ENCODE data around the gene SLC17A4. TPM values are rescaled to one million over a fixed set of nuclear protein-coding genes. Genes with fewer than 3 reads are reported as not detected.

SLC17A4 gene
- total RNA-seq, 4 donors from 2014 or later, result not detected

DNA sequence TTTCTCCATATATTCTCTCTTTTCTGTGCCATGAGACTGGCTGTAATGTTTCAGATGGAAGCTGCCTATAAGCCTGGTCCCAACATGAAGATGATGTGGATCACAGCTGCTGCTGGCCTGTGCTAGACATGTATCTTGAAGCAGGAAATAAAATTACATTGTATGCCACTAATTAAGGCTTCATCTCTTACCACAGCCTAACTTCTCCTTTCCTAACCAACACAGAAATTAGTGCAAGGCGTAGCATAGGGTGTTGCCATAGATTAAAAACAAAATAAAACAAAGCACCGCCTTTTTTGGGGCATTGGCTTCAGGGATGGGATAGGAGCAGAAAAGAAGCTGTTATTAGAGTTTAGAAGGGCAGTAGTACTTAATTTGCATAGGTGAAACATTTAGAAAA is 4.7 kb upstream of the SLC17A4 start:
- DNase-seq (ENCODE audit: low spot score) (no peak), ATAC-seq (ENCODE audit: low FRiP score) (no peak)
- TF ChIP-seq, protein P1, sequence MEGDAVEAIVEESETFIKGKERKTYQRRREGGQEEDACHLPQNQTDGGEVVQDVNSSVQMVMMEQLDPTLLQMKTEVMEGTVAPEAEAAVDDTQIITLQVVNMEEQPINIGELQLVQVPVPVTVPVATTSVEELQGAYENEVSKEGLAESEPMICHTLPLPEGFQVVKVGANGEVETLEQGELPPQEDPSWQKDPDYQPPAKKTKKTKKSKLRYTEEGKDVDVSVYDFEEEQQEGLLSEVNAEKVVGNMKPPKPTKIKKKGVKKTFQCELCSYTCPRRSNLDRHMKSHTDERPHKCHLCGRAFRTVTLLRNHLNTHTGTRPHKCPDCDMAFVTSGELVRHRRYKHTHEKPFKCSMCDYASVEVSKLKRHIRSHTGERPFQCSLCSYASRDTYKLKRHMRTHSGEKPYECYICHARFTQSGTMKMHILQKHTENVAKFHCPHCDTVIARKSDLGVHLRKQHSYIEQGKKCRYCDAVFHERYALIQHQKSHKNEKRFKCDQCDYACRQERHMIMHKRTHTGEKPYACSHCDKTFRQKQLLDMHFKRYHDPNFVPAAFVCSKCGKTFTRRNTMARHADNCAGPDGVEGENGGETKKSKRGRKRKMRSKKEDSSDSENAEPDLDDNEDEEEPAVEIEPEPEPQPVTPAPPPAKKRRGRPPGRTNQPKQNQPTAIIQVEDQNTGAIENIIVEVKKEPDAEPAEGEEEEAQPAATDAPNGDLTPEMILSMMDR (IDR thresholded peaks at IDR 0.05), result no peak

DNA sequence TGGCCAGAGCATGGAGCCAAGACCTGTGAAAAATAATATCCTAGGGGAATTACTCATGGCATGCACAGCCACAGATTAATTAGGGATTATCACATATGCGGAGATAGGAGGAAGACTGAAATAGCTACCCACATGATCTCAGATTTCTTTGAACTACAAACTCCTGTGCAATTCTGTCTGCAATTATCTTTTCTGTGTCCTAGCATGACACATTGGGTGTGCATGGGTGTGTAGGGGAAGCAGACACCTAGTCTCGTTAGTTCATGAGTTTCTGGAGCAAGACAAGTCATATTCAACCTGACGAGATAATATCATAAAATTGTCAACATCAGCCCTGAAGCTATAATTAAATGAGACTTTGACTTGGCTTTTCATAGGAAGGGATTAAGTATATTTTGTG is 3.6 kb upstream of the SLC17A4 start:
- TF ChIP-seq, protein P1 (IDR thresholded peaks at IDR 0.05), result no peak

DNA sequence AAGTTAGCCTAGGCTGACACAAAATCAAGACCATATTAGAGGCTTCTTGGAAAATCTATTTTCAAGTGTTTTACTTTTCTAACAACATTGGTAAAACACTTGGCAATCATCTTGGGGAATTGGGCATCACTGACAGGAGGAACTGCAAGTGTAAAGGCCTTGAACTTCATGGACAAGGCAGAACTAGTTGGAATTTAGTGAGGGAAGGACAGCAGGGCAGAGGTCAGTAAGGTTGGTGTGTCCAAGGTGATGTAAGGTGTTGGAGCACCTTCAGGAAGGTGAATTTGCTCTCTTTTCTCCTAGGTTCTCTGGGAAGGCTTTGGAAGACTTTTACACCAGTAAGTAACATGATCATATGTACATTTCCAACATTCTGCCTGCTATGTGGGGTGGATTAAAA is 1.5 kb upstream of the SLC17A4 start:
- ATAC-seq (ENCODE audit: low FRiP score) (no peak), DNase-seq (ENCODE audit: low spot score) (no peak)
- TF ChIP-seq, protein P1 (IDR thresholded peaks at IDR 0.05), result no peak

More for the DNA sequence above, 3.6 kb upstream of the SLC17A4 start:
- ATAC-seq (ENCODE audit: low FRiP score), result no peak
- no peak for DNase-seq (ENCODE audit: low spot score)

DNA sequence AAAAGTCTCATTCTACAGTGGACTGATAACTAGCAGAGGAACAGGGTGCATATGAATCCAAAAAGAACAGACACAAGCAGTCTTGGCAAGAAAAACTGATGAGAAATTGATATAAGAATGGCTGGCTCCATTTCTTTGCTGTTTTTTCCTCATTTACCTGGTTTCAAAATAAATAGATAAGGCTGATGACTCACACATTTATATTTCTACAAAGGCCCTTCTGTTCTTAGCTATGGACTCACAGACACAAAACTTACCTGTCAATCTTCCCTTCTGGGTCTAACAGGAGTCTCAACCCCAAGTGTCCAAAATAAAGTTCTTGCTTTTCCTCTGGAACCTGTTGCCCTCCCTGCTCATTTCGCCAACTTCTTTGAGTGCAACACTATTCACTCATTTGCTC is 941 bp downstream of the SLC17A4 start:
- ATAC-seq (ENCODE audit: low FRiP score), result no peak
- TF ChIP-seq, protein P1 (IDR thresholded peaks at IDR 0.05), result no peak
- DNase-seq (ENCODE audit: low spot score), result no peak

DNA sequence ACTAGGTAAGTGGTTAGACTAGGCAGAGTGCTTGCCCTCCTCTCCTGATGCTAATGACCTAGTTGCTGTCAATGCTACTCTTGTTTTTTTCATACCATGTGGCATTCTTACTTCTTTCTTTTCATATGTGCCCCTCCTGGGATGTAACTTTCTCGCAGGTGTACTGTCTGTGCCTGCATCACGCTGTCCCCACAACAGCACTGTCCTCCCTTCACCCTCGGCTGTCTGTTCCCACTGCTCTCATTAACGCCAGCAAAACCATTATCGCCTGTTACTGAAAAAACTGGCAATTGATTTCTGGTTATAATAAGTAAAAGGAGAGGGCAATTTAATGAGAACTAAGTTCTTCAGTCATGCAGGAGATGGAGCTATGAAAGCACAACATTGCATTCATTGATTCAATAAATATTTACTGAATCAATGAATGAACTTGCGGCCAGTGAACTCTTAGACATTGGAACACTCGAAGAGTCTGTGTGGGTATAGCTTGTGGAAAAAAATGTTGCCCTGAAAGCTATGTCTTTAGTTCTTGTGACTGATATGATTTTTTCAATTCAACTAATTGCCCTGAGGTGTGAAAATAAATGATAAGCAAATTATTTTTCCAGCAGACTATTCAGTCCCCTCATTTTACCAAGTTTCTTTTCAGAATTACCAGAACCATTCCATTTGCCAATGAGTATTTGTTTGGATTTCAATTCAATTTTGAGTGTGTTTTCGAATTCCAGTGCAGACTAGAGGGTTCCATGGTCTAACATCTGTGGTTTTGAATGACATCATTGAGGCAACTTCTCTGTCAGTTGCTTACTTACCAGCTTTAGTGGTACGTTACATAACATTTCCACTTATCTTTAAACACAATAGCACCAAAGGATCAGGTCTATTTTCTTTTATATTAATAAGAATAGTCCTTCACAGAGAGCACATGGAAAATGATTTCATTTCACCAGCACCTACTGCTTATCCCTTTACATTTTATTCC is 2.1 kb downstream of the SLC17A4 start:
- DNase-seq (ENCODE audit: low spot score), result no peak
- TF ChIP-seq, protein P1 (IDR thresholded peaks at IDR 0.05), result no peak
- no peak for ATAC-seq (ENCODE audit: low FRiP score)

DNA sequence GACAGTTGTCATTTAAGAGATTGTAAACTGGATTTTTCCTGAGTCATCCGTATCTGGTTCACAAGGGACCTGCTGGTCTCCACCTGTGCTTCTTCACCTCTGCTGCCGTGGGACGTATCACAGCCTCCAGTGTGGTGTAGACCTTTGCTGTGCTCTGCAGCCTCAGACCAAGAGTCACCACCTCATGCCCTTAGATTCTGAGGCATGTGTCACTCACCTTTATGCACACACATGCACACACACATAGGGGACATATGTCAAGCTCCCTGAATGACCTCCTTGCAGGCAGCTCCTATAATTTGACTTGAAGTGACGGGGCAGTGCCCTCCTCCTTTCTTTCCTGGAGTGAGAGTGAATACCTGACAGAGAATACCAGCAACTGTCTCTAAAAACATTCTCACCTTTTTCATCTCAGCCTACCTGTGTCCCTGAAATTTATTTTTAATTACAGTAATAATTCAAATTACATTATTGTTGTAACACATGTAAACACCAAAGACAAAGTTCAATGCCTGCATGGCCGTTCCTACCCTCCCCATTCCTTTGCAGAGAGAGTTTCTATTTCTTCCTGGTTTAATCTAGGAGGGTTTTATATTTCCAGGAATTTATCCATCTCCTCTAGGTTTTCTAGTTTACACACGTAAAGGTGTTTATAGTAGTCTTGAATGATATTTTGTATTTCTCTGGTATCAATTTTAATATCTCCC is 3.5 kb downstream of the SLC17A4 start:
- TF ChIP-seq, protein P1 (IDR thresholded peaks at IDR 0.05), result no peak
- DNase-seq (ENCODE audit: low spot score), result no peak
- no peak for ATAC-seq (ENCODE audit: low FRiP score)

Data from omental fat pad (tissue), 4 donors.